Muscle of leg (tissue), 11 donors: Measurements from ENCODE around the gene AP1M2. TPM values are rescaled to one million over a fixed set of nuclear protein-coding genes. Genes with fewer than 3 reads are reported as not detected.

Source experiments
- DNase-seq: peaks from one replicate; pipeline ENCODE4 v3.0.0; 2013
- H3K27ac ChIP-seq: one replicate; pipeline ENCODE4 v1.5.1; 2013; ENCODE audit warnings: mild to moderate bottlenecking, low read length, control low read depth
- H3K27me3 ChIP-seq: one replicate; pipeline ENCODE4 v1.6.1; 2013; ENCODE audit warnings: low read length; ENCODE audit not compliant: control insufficient read depth, insufficient read depth
- H3K36me3 ChIP-seq: one replicate; pipeline ENCODE4 v1.6.1; 2013; ENCODE audit warnings: low read length; ENCODE audit not compliant: control insufficient read depth, insufficient read depth
- H3K4me1 ChIP-seq: one replicate; pipeline ENCODE4 v1.6.1; 2013; ENCODE audit warnings: low read length; ENCODE audit not compliant: control insufficient read depth, insufficient read depth
- H3K4me3 ChIP-seq: one replicate; pipeline ENCODE4 v1.5.1; 2013; ENCODE audit warnings: low read length, control low read depth
- H3K9me3 ChIP-seq: replicated peaks from 2 replicates; pipeline ENCODE4 v1.6.1; 2013; ENCODE audit warnings: low read depth, low read length; ENCODE audit not compliant: control insufficient read depth
- WGBS: methylation state at CpG from one replicate; pipeline ENCODE4 v1.1.5; 2013; ENCODE audit warnings: missing lambda C conversion rate; ENCODE audit not compliant: insufficient coverage; 5-methylcytosine and 5-hydroxymethylcytosine counted together
- polyA plus RNA-seq, 8 donors: library from polyadenylated mRNA; unstranded; fragments of 120-200 nt; gene quantifications; one replicate each; pipeline versions ENCODE4 v1.2.1 to v1.2.3, GENCODE V29; 2013; ENCODE audit warnings: inconsistent platforms in 1 of 8, low replicate concordance in 1 of 8; ENCODE audit not compliant: insufficient read length in 8 of 8, insufficient read depth in 1 of 8
- total RNA-seq: library from RNA; stranded (reverse); fragments of 120-200 nt; gene quantifications from one replicate; pipeline ENCODE4 v1.2.4, GENCODE V29; 2013

Gene AP1M2
- total and polyA plus RNA-seq, 9 donors: 0.20 to 4.0 (median 0.42) TPM; not detected in 2

- 100% methylated on average over 3 of the region's 4 CpGs for WGBS
- Histone ChIP-seq H3K9me3 (no peaks in the 10 kb centered on the region), H3K27ac (no peak overlapping the region), H3K4me3 (no peak overlapping the region), H3K27me3 (no peaks in the 10 kb centered on the region), H3K36me3 (no peaks in the 10 kb centered on the region), H3K4me1 (peaks cover 11% of the 10 kb centered on the region)
- DNase-seq: no peak
Measured at GRCh38 chr19:10620786-10621185, 33.7 kb upstream of the AP1M2 start.

GRCh38 chr19:10618846-10619245 lies 31.7 kb upstream of the AP1M2 start:
- H3K27ac ChIP-seq: no peak overlapping the region
- no peak for DNase-seq
- H3K27me3 ChIP-seq: no peaks in the 10 kb centered on the region
- no peak overlapping the region for H3K4me3 ChIP-seq
- H3K36me3 ChIP-seq: no peaks in the 10 kb centered on the region
- no peaks in the 10 kb centered on the region for H3K4me1 ChIP-seq
- WGBS: 87% methylated on average over 4 of the region's 8 CpGs
- H3K9me3 ChIP-seq: no peaks in the 10 kb centered on the region

- H3K9me3 ChIP-seq: no peaks in the 10 kb centered on the region
- no peak overlapping the region for H3K27ac ChIP-seq
- no peak overlapping the region for H3K4me3 ChIP-seq
- H3K27me3 ChIP-seq: no peaks in the 10 kb centered on the region
- 78% methylated on average over 3 of the region's 15 CpGs for WGBS
- peaks cover 4% of the 10 kb centered on the region for H3K4me1 ChIP-seq
- H3K36me3 ChIP-seq: no peaks in the 10 kb centered on the region
- no peak for DNase-seq
Measured at GRCh38 chr19:10617409-10618121, 30.5 kb upstream of the AP1M2 start.

GRCh38 chr19:10615429-10616023 lies 28.4 kb upstream of the AP1M2 start:
- no peak for DNase-seq
- peaks cover 13% of the 10 kb centered on the region for H3K4me1 ChIP-seq
- H3K36me3 ChIP-seq: no peaks in the 10 kb centered on the region
- H3K27me3 ChIP-seq: no peaks in the 10 kb centered on the region
- WGBS: 88% methylated on average over 14 of the region's 14 CpGs
- no peak overlapping the region for H3K4me3 ChIP-seq
- no peak overlapping the region for H3K27ac ChIP-seq
- no peaks in the 10 kb centered on the region for H3K9me3 ChIP-seq

- Histone ChIP-seq H3K4me3 (no peak overlapping the region), H3K4me1 (peaks cover 13% of the 10 kb centered on the region), H3K36me3 (no peaks in the 10 kb centered on the region), H3K27ac (peak overlapping the region; percentile 40), H3K9me3 (no peaks in the 10 kb centered on the region), H3K27me3 (no peaks in the 10 kb centered on the region)
- DNase-seq: peak; percentile 48
- WGBS: 72% methylated on average over 12 of the region's 15 CpGs
Measured at GRCh38 chr19:10612499-10613119, 25.5 kb upstream of the AP1M2 start.

GRCh38 chr19:10611907-10612306 lies 24.8 kb upstream of the AP1M2 start:
- no peak overlapping the region for H3K27ac ChIP-seq
- DNase-seq: no peak
- H3K4me1 ChIP-seq: peaks cover 13% of the 10 kb centered on the region
- no peak overlapping the region for H3K4me3 ChIP-seq
- H3K27me3 ChIP-seq: no peaks in the 10 kb centered on the region
- 74% methylated on average over 5 of the region's 5 CpGs for WGBS
- no peaks in the 10 kb centered on the region for H3K9me3 ChIP-seq
- H3K36me3 ChIP-seq: no peaks in the 10 kb centered on the region

- 85% methylated on average over 5 of the region's 9 CpGs for WGBS
- peaks cover 17% of the 10 kb centered on the region for H3K4me1 ChIP-seq
- no peak for DNase-seq
Measured at GRCh38 chr19:10604460-10604980, 17.4 kb upstream of the AP1M2 start.

GRCh38 chr19:10603873-10604459 lies 16.9 kb upstream of the AP1M2 start:
- H3K4me1 ChIP-seq: peaks cover 17% of the 10 kb centered on the region
- no peaks in the 10 kb centered on the region for H3K36me3 ChIP-seq
- H3K27ac ChIP-seq: peak overlapping the region; percentile 83
- peaks cover 5% of the 10 kb centered on the region for H3K9me3 ChIP-seq
- WGBS: 42% methylated on average over 4 of the region's 9 CpGs
- peak; percentile 45 for DNase-seq
- no peak overlapping the region for H3K4me3 ChIP-seq
- peaks cover 7% of the 10 kb centered on the region for H3K27me3 ChIP-seq

More at GRCh38 chr19:10604460-10604980, 17.4 kb upstream of the AP1M2 start:
- Histone ChIP-seq H3K4me3 (no peak overlapping the region), H3K27me3 (peaks cover 5% of the 10 kb centered on the region), H3K9me3 (peaks cover 5% of the 10 kb centered on the region), H3K36me3 (no peaks in the 10 kb centered on the region), H3K27ac (peak overlapping the region; percentile 83)

- 14% methylated on average over 14 of the region's 19 CpGs for WGBS
- H3K36me3 ChIP-seq: no peaks in the 10 kb centered on the region
- H3K4me3 ChIP-seq: peak overlapping the region; percentile 60
- peaks cover 8% of the 10 kb centered on the region for H3K27me3 ChIP-seq
- DNase-seq: peak; percentile 71
- H3K9me3 ChIP-seq: peaks cover 5% of the 10 kb centered on the region
- peak overlapping the region; percentile 83 for H3K27ac ChIP-seq
- H3K4me1 ChIP-seq: peaks cover 17% of the 10 kb centered on the region
Measured at GRCh38 chr19:10603084-10603872, 16.2 kb upstream of the AP1M2 start.
